MCF 10A (cell line): Measurements from ENCODE around the gene EGLN2. TPM values are rescaled to one million over a fixed set of nuclear protein-coding genes. Genes with fewer than 3 reads are reported as not detected.

Experiments
- BruUV-seq: library from RNA; stranded (reverse); fragments of 400-500 nt; replicated peaks from 2 replicates; lab custom pipeline; 2021; lab: Mats Ljungman, UMichigan
- CTCF ChIA-PET: fragments of 300-600 bp; sonication (Branson Sonifier 250); formaldehyde crosslinking; extraction: SDS; loops from one replicate; lab custom pipeline; 2021; ENCODE audit warnings: antibody characterized with exemption, inconsistent platforms; lab: Yijun Ruan, JAX
- POLR2A ChIA-PET: fragments of 300-600, 350-650 bp; sonication (Branson Sonifier 250); formaldehyde crosslinking; extraction: SDS; loops from one replicate; lab custom pipeline; 2020; ENCODE audit warnings: antibody characterized with exemption, inconsistent platforms; lab: Yijun Ruan, JAX
- DNase-seq: peaks from one replicate; pipeline ENCODE4 v3.0.0-alpha.2; 2018; ENCODE audit not compliant: unreplicated experiment
- H3K27ac Mint-ChIP-seq: one replicate; pipeline ENCODE4 v1.8.0; 2022; ENCODE audit warnings: mild to moderate bottlenecking, low read depth, mixed read lengths; ENCODE audit not compliant: unreplicated experiment
- H3K27me3 Mint-ChIP-seq: one replicate; pipeline ENCODE4 v1.8.0; 2022; ENCODE audit warnings: mixed read lengths; ENCODE audit not compliant: insufficient read depth, unreplicated experiment
- H3K36me3 Mint-ChIP-seq: one replicate; pipeline ENCODE4 v1.8.0; 2022; ENCODE audit warnings: mild to moderate bottlenecking, moderate library complexity, mixed read lengths; ENCODE audit not compliant: insufficient read depth, unreplicated experiment
- H3K4me1 Mint-ChIP-seq: one replicate; pipeline ENCODE4 v1.8.0; 2022; ENCODE audit warnings: mixed read lengths; ENCODE audit not compliant: insufficient read depth, unreplicated experiment
- H3K4me3 Mint-ChIP-seq: one replicate; pipeline ENCODE4 v1.8.0; 2022; ENCODE audit warnings: mild to moderate bottlenecking, moderate library complexity, mixed read lengths; ENCODE audit not compliant: unreplicated experiment
- H3K9me3 Mint-ChIP-seq: one replicate; pipeline ENCODE4 v1.8.0; 2022; ENCODE audit warnings: mixed read lengths; ENCODE audit not compliant: unreplicated experiment
- CTCF ChIP-seq: fragments of 200-600 bp; IDR thresholded peaks from one replicate; pipeline ENCODE4 v1.8.0; 2022; ENCODE audit warnings: antibody characterized with exemption, mild to moderate bottlenecking; ENCODE audit not compliant: unreplicated experiment
- intact Hi-C: fragments of 100-400 bp; cut with micrococcal nuclease; formaldehyde crosslinking; loops from 2 replicates; pipeline ENCODE4 v1.14.1; 2022
- total RNA-seq: library from RNA; stranded (reverse); gene quantifications from 2 replicates; pipeline ENCODE4 v1.2.3, GENCODE V29; 2022

EGLN2 gene
- total RNA-seq, 1 experiment from 2014 or later = 55.6 TPM

GRCh38 chr19:40802300-40803169 is 3.5 kb downstream of the EGLN2 start:
- Mint-ChIP-seq H3K27me3 (no peaks in the 10 kb centered on the region), H3K9me3 (no peaks in the 10 kb centered on the region), H3K4me3 (peak overlapping the region; percentile 52), H3K4me1 (peaks cover 54% of the 10 kb centered on the region), H3K36me3 (peaks cover 25% of the 10 kb centered on the region), H3K27ac (peak overlapping the region; percentile 17)
- ChIA-PET CTCF (interaction anchor here (0.6 kb wide), 1 partner anchor 655 kb away, joined by 3 read pairs; no protein-coding TSS in a partner anchor), POLR2A (interaction anchor here (0.5 to 0.8 kb wide), 5 partner anchors 25 to 506 kb away, joined by 3 to 4 read pairs (median 3); partner anchors contain the start of genes ACTMAP and RAB4B)
- TF ChIP-seq CTCF = no peak
- no peak for DNase-seq
- intact Hi-C loops = no loop called here
- no TSS peak for BruUV-seq

GRCh38 chr19:40803170-40803856 is 4.3 kb downstream of the EGLN2 start:
- POLR2A ChIA-PET = no interaction called here
- TF ChIP-seq CTCF = no peak
- no peak for DNase-seq
- Mint-ChIP-seq H3K9me3 (no peaks in the 10 kb centered on the region), H3K4me1 (peaks cover 54% of the 10 kb centered on the region), H3K36me3 (peaks cover 25% of the 10 kb centered on the region), H3K27me3 (no peaks in the 10 kb centered on the region), H3K4me3 (no peak overlapping the region), H3K27ac (peak overlapping the region; percentile 39)
- no TSS peak for BruUV-seq
- CTCF ChIA-PET = no interaction called here
- intact Hi-C loops = no loop called here

GRCh38 chr19:40803857-40804782 is 5.1 kb downstream of the EGLN2 start:
- no peak for TF ChIP-seq CTCF
- Mint-ChIP-seq H3K36me3 (peaks cover 31% of the 10 kb centered on the region), H3K27ac (peak overlapping the region; percentile 39), H3K4me3 (no peak overlapping the region), H3K9me3 (no peaks in the 10 kb centered on the region), H3K4me1 (peaks cover 52% of the 10 kb centered on the region), H3K27me3 (no peaks in the 10 kb centered on the region)
- POLR2A ChIA-PET = no interaction called here
- CTCF ChIA-PET = interaction anchor here (0.7 kb wide), 1 partner anchor 404 kb away, joined by 3 read pairs; no protein-coding TSS in a partner anchor
- DNase-seq = no peak
- no TSS peak for BruUV-seq
- intact Hi-C loops = no loop called here
